K562 (cell line): Measurements from ENCODE around the gene FXYD4. TPM values are rescaled to one million over a fixed set of nuclear protein-coding genes. Genes with fewer than 3 reads are reported as not detected.

Experiments
- ATF1 ChIP-seq, 2 experiments: fragments of 450-650 bp in 1 of 2; IDR thresholded peaks; 2 replicates each; pipeline ENCODE4 v1.6.1; 2016; ENCODE audit warnings: missing compliant biosample characterization in 1 of 2, missing genetic modification characterization in 1 of 2
- C11orf30 ChIP-seq: fragments of 450-650 bp; IDR thresholded peaks from 2 replicates; pipeline ENCODE4 v1.6.1; 2016; ENCODE audit warnings: low read depth, mild to moderate bottlenecking
- CHD1 ChIP-seq: fragments of 200-600 bp; sonication (generic); IDR thresholded peaks from one replicate; pipeline ENCODE4 v1.6.1; 2012; ENCODE audit warnings: mild to moderate bottlenecking, moderate library complexity, low read length, inconsistent platforms
- NR4A1 ChIP-seq, 2 experiments: fragments of 250-450 bp in 1 of 2; fragments of 450-650 bp in 1 of 2; sonication (Bioruptor Pico) in 1 of 2; IDR thresholded peaks; 2 replicates each; pipeline versions ENCODE4 v1.4.0 to v1.6.1; 2016 to 2020; ENCODE audit warnings: mild to moderate bottlenecking in 2 of 2, missing compliant biosample characterization in 1 of 2, missing genetic modification characterization in 1 of 2, moderate library complexity in 1 of 2
- SRSF7 ChIP-seq: fragments of 200-400 bp; formaldehyde crosslinking; optimal IDR thresholded peaks from 2 replicates; pipeline ENCODE3; 2017; ENCODE audit warnings: mild to moderate bottlenecking, low read depth, low read length
- TAL1 ChIP-seq: fragments of 450-650 bp; IDR thresholded peaks from 2 replicates; pipeline ENCODE4 v1.6.1; 2016; ENCODE audit warnings: mild to moderate bottlenecking
- ZC3H8 ChIP-seq: fragments of 450-650 bp; IDR thresholded peaks from 2 replicates; pipeline ENCODE4 v1.6.1; 2017
- ZFX ChIP-seq: sonication (generic); formaldehyde crosslinking; IDR thresholded peaks from 2 replicates; pipeline ENCODE4 v1.8.0; 2022; ENCODE audit warnings: mild to moderate bottlenecking, missing genetic modification reagents, moderate library complexity
- polyA plus RNA-seq, 8 experiments: library from polyadenylated mRNA; depleted of rRNA in 4 of 8; stranded (reverse) in 5 of 8; unstranded in 3 of 8; fragments of >200 nt; fragmentation: Nextera tagmentation in 2 of 8; fragmentation: Illumina TruSeq in 1 of 8; extraction: Ambion mirVana in 2 of 8; extraction: Trizol in 1 of 8; gene quantifications; 2 replicates each; pipeline versions ENCODE4 v1.2.1 to v1.2.3, GENCODE V29; 2011 to 2014; ENCODE audit warnings: inconsistent platforms in 1 of 8, missing spikeins in 1 of 8
- total RNA-seq, 7 experiments: library from RNA; depleted of rRNA in 6 of 7; stranded (reverse); fragments of >200 nt in 6 of 7; fragmentation: Illumina TruSeq in 2 of 7; extraction: Trizol in 2 of 7; gene quantifications; 2 replicates each; pipeline versions ENCODE4 v1.2.1 to v1.2.3, GENCODE V29; 2011 to 2021; ENCODE audit warnings: low replicate concordance in 1 of 7
- TF ChIP-seq, protein P1 (sequence below), 2 experiments: fragments of 450-650 bp; formaldehyde crosslinking in 1 of 2; IDR thresholded peaks; 2 replicates each; pipeline versions ENCODE4 v1.4.0 to v1.6.1; 2014 to 2020; ENCODE audit warnings: mild to moderate bottlenecking in 2 of 2, borderline replicate concordance in 1 of 2, low read depth in 1 of 2
- TF ChIP-seq, protein P2 (sequence below): sonication (generic); formaldehyde crosslinking; IDR thresholded peaks from 2 replicates; pipeline ENCODE4 v1.9.0; 2022; ENCODE audit warnings: mild to moderate bottlenecking, missing genetic modification reagents
- TF ChIP-seq, protein P3 (sequence below): fragments of 200-400 bp; formaldehyde crosslinking; IDR thresholded peaks from 2 replicates; pipeline ENCODE4 v1.6.1; 2017; ENCODE audit warnings: mild to moderate bottlenecking, low read depth, low read length, moderate library complexity
- TF ChIP-seq, protein P4 (sequence below): fragments of 250-450 bp; sonication (Bioruptor Pico); IDR thresholded peaks from 2 replicates; pipeline ENCODE4 v1.8.0; 2021; ENCODE audit warnings: moderate library complexity, mild to moderate bottlenecking, inconsistent platforms
- TF ChIP-seq, protein P5 (sequence below): sonication (generic); formaldehyde crosslinking; IDR thresholded peaks from 2 replicates; pipeline ENCODE4 v1.9.0; 2022; ENCODE audit warnings: mild to moderate bottlenecking, missing genetic modification reagents

FXYD4 gene
- total and polyA plus RNA-seq, 9 of the 15 experiments (the other 6 are each of a cell fraction or from before 2014, with no cell fraction given), result not detected

DNA sequence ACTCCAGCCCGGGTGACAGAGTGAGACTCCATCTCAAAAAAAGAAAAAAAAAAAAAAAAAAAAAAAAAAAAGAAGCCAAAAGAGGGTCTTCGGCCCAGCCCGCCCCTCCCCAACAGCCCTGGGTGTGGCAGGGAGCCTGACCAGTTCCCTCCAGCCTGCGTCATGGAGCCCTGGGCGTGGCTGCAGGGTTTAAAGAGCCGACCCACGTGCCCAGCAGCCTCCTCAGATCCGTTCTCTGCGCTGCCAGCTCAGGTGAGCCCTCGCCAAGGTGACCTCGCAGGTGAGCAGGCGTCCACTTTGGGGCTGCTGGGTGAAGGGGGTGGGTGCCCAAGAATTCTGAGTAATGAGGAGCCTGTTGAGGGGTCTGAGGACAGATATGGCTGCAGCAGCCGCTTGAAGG, at the start of gene FXYD4 (continued):
- TF ChIP-seq, protein P1, sequence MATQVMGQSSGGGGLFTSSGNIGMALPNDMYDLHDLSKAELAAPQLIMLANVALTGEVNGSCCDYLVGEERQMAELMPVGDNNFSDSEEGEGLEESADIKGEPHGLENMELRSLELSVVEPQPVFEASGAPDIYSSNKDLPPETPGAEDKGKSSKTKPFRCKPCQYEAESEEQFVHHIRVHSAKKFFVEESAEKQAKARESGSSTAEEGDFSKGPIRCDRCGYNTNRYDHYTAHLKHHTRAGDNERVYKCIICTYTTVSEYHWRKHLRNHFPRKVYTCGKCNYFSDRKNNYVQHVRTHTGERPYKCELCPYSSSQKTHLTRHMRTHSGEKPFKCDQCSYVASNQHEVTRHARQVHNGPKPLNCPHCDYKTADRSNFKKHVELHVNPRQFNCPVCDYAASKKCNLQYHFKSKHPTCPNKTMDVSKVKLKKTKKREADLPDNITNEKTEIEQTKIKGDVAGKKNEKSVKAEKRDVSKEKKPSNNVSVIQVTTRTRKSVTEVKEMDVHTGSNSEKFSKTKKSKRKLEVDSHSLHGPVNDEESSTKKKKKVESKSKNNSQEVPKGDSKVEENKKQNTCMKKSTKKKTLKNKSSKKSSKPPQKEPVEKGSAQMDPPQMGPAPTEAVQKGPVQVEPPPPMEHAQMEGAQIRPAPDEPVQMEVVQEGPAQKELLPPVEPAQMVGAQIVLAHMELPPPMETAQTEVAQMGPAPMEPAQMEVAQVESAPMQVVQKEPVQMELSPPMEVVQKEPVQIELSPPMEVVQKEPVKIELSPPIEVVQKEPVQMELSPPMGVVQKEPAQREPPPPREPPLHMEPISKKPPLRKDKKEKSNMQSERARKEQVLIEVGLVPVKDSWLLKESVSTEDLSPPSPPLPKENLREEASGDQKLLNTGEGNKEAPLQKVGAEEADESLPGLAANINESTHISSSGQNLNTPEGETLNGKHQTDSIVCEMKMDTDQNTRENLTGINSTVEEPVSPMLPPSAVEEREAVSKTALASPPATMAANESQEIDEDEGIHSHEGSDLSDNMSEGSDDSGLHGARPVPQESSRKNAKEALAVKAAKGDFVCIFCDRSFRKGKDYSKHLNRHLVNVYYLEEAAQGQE (IDR thresholded peaks at IDR 0.05; ENCODE audit: borderline replicate concordance), result peak; percentile 62
- TF ChIP-seq, protein P1 (CRISPR knock-in tag; IDR thresholded peaks at IDR 0.05; ENCODE audit: low read depth), result no peak
- no peak for TF ChIP-seq NR4A1 (CRISPR knock-in tag; IDR thresholded peaks at IDR 0.05)
- TF ChIP-seq NR4A1 (tag; IDR thresholded peaks at IDR 0.05), result no peak
- TF ChIP-seq, protein P2, sequence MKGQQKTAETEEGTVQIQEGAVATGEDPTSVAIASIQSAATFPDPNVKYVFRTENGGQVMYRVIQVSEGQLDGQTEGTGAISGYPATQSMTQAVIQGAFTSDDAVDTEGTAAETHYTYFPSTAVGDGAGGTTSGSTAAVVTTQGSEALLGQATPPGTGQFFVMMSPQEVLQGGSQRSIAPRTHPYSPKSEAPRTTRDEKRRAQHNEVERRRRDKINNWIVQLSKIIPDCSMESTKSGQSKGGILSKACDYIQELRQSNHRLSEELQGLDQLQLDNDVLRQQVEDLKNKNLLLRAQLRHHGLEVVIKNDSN (CRISPR knock-in tag), result peak; percentile 73
- TF ChIP-seq ATF1 (CRISPR knock-in tag; IDR thresholded peaks at IDR 0.05), result no peak
- peak; percentile 39; the same call in 1 of the 2 replicates for TF ChIP-seq ATF1 (tag; IDR thresholded peaks at IDR 0.05)
- TF ChIP-seq ZFX (CRISPR knock-in tag), result no peak
- TF ChIP-seq, protein P3, sequence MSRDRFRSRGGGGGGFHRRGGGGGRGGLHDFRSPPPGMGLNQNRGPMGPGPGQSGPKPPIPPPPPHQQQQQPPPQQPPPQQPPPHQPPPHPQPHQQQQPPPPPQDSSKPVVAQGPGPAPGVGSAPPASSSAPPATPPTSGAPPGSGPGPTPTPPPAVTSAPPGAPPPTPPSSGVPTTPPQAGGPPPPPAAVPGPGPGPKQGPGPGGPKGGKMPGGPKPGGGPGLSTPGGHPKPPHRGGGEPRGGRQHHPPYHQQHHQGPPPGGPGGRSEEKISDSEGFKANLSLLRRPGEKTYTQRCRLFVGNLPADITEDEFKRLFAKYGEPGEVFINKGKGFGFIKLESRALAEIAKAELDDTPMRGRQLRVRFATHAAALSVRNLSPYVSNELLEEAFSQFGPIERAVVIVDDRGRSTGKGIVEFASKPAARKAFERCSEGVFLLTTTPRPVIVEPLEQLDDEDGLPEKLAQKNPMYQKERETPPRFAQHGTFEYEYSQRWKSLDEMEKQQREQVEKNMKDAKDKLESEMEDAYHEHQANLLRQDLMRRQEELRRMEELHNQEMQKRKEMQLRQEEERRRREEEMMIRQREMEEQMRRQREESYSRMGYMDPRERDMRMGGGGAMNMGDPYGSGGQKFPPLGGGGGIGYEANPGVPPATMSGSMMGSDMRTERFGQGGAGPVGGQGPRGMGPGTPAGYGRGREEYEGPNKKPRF, result no peak
- no peak for TF ChIP-seq TAL1
- TF ChIP-seq, protein P4, sequence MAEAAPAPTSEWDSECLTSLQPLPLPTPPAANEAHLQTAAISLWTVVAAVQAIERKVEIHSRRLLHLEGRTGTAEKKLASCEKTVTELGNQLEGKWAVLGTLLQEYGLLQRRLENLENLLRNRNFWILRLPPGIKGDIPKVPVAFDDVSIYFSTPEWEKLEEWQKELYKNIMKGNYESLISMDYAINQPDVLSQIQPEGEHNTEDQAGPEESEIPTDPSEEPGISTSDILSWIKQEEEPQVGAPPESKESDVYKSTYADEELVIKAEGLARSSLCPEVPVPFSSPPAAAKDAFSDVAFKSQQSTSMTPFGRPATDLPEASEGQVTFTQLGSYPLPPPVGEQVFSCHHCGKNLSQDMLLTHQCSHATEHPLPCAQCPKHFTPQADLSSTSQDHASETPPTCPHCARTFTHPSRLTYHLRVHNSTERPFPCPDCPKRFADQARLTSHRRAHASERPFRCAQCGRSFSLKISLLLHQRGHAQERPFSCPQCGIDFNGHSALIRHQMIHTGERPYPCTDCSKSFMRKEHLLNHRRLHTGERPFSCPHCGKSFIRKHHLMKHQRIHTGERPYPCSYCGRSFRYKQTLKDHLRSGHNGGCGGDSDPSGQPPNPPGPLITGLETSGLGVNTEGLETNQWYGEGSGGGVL (CRISPR knock-in tag), result no peak
- no peak for TF ChIP-seq CHD1
- TF ChIP-seq, protein P5, sequence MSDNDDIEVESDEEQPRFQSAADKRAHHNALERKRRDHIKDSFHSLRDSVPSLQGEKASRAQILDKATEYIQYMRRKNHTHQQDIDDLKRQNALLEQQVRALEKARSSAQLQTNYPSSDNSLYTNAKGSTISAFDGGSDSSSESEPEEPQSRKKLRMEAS (CRISPR knock-in tag), result peak; percentile 72
- TF ChIP-seq C11orf30, result no peak
- TF ChIP-seq ZC3H8, result no peak
- TF ChIP-seq SRSF7, result no peak
